ENCODE measurements around the gene CDC42EP1.
"Not testable (repeated sequence)": the region's sequence is repeated elsewhere in the genome, so short reads cannot be mapped to it uniquely, and the experiment has no call there.

Gene CDC42EP1

GRCh38 chr22:37534445-37534844 lies 25.8 kb upstream of the CDC42EP1 start:
- no peak for DNase-seq (ENCODE audit: low spot score)

GRCh38 chr22:37535159-37535558 lies 25.1 kb upstream of the CDC42EP1 start:
- DNase-seq (ENCODE audit: low spot score) = no peak

DNA sequence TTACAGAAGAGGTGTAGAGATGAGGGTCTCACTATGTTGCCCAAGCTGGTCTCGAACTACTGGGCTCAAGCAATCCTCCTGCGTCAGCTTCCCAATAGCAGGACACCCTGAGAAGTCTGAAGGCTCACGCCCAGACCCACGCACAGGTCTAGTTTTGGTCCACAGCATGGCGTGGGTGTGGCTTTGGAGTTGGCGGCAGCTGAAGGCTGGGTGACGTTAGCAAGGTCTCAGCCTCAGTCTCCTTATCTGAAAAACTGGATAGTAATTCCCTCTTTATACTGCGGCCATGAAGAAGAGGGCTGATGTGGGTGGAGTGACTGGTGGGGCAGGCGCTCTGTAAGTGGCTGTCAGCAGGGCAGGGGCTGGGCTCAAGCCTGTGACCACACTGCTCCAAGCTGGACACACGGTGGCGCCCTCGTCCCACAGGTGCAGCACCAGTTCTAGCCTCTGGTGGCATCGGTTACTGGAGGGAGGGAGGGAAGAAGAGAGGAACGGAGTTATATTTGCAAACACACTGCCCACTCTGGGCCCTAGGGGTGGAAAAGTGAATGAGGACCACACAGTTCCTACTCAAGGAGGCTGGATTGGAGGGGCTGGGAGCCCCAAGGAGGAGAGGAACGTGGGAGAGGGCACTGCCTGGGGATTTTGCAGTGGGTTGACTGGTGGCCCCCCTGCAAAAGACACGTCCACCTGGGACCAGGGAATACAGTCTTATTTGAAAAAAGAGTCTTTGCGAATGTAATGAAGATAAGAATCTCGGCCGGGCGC lies 21.5 kb upstream of the CDC42EP1 start:
- peak; percentile 76 for DNase-seq (ENCODE audit: low spot score)

DNA sequence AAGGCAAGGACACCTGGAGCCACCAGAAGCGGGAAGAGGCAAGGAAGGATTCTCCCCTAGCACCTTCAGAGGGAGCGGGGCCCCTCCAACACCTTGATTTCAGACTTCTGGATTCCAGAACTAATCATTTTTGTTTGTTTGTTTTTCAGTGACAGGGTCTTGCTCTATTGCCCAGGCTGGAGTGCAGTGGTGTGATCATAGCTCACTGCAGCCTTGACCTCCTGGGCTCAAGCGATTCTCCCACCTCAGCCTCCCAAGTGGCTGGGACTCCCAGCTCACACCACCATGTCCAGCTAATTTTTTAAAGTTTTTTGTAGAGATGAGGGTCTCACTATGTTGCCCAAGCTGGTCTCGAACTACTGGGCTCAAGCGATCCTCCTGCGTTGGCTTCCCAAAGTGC lies 20.5 kb upstream of the CDC42EP1 start:
- not testable (repeated sequence) for DNase-seq (ENCODE audit: low spot score)

GRCh38 chr22:37542416-37542815 lies 17.9 kb upstream of the CDC42EP1 start:
- DNase-seq (ENCODE audit: low spot score) = not testable (repeated sequence)

- DNase-seq (ENCODE audit: low spot score) = no peak
These were observed 17.3 kb upstream of the CDC42EP1 start for GRCh38 chr22:37542959-37543358.

GRCh38 chr22:37544955-37545702 lies 15.2 kb upstream of the CDC42EP1 start:
- DNase-seq (ENCODE audit: low spot score) = peak; percentile 39

- no peak for DNase-seq (ENCODE audit: low spot score)
These were observed 14.4 kb upstream of the CDC42EP1 start for GRCh38 chr22:37545703-37546436.

DNA sequence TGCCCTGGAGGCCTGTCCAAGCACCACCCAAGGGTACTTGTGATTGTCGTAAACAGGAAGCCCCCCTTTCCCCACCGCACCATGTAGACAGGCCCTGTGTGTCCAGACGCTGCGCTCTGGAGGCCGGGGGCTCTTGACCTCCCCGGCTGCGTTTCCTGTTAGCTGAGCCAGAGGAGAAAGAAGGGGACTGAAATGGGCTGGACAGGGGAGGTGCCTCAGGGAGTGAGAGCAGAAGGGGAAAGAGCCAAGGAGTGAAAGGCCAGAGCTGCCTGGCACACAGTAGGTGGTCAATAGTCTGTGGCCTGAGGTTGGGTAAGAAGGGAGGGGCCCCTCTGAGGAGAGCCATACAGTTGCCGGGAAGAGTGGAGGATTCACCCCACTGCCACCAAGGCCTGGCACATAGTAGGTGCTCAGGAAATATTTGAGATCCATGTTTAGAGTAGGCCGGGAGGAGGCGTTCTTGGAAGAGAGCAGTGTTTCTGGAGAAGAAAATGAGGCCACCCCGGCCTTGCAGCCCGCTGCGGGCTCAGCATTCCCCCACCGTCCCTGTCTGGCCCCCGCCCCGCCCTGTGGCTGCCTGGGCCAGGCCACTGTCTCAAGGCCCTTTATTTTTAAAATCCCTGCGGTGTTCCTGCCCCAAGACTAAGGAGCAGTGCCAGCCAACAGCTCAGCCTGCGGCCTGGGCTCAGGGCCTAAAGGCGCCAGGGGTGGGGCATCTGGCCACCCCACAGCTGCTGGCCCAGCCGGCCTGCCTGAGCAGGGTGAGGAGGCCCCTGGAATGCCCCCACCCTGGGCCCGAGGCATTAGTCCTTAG lies 13.6 kb upstream of the CDC42EP1 start:
- no peak for DNase-seq (ENCODE audit: low spot score)

GRCh38 chr22:37547251-37547741 lies 13.0 kb upstream of the CDC42EP1 start:
- no peak for DNase-seq (ENCODE audit: low spot score)

GRCh38 chr22:37549704-37550059 lies 10.6 kb upstream of the CDC42EP1 start:
- no peak for DNase-seq (ENCODE audit: low spot score)

DNA sequence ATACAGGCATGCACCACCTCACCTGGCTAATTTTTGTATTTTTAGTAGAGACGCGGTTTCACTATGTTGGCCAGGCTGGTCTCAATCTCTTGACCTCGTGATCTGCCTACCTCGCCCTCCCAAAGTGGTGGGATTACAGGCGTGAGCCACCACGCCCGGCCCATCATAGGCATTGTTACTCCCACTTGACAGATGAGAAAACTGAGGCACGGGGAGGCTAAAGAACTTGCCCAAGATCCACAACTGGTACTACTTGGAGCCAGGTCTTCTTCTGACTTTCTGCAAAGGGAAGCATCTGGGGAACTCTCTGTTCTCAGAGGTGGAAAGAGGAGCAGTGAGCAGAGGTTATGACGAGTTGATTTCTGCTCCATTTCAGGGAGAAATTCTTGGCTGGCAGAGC lies 9.4 kb upstream of the CDC42EP1 start:
- DNase-seq (ENCODE audit: low spot score) = not testable (repeated sequence)

DNA sequence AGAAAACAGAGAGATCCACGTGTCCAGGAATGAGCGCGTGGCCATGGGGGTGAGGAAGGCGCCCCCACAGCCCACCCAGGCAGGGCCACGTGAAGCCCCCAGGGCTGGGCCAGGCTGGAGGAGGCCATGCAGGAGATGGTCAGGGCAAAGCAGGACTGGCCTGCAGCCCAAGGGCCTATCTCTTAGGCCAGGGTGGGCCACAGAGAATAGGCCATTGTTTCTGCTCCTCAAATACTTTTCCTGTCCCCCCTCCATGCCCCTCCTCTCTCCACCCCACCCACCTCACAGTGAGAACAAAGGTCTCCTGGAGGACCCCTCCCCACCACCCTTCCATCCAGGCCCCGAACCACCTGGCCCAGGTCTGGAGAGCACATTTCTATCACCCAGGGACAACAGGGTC lies 8.3 kb upstream of the CDC42EP1 start:
- DNase-seq (ENCODE audit: low spot score) = no peak

DNA sequence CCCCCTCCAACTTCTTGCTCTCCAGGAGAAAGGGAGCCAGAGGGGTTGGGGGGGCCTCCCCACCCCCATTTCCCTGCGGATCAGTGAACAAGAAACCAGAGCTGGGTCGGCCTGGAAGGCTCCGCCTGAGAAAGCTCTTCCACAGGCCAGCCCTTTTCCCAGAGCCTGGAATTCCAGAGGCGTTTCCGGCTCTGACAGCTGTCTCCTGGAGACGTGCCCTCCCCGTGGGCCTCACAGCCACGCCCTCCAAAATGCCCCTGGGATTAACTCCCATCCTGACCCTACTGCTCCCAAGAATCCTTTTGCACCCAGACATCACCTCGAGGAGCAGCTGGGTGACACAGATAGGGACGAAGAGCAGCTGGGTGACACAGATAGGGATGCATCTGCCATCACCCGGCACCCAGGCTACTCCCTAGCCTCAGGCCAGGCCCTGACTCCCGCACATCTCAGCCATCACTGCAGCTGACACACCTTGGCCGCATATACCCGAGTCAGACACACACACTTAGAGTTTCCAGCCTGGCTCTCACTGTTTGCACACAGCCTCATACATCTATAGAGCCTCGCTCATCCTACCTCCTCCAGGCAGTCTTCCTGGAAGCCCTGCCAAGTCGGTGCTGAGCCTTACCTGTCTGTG lies 7.6 kb upstream of the CDC42EP1 start:
- DNase-seq (ENCODE audit: low spot score) = peak; percentile 68

GRCh38 chr22:37553725-37554124 lies 6.6 kb upstream of the CDC42EP1 start:
- DNase-seq (ENCODE audit: low spot score) = no peak

DNA sequence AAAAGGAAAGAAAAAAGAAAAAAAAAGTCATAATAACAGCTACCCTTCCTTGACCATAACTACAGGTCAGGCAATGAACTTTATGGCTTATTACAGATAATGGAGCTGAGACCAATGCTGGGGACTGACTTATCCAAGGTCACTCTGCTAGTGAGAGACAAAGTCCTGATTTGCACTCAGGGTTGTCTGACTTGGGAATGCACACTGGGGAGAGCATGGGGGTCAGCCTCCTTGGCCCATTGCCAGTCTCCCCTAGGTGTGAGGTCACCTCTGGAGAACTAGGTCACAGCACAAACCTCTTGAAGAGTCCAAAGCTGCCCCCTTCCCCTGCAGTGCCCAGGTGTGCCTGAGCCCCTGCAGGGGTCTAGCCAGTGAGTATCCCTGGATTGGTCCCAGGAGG lies 5.3 kb upstream of the CDC42EP1 start:
- no peak for DNase-seq (ENCODE audit: low spot score)

GRCh38 chr22:37556710-37557109 lies 3.6 kb upstream of the CDC42EP1 start:
- DNase-seq (ENCODE audit: low spot score) = no peak

DNA sequence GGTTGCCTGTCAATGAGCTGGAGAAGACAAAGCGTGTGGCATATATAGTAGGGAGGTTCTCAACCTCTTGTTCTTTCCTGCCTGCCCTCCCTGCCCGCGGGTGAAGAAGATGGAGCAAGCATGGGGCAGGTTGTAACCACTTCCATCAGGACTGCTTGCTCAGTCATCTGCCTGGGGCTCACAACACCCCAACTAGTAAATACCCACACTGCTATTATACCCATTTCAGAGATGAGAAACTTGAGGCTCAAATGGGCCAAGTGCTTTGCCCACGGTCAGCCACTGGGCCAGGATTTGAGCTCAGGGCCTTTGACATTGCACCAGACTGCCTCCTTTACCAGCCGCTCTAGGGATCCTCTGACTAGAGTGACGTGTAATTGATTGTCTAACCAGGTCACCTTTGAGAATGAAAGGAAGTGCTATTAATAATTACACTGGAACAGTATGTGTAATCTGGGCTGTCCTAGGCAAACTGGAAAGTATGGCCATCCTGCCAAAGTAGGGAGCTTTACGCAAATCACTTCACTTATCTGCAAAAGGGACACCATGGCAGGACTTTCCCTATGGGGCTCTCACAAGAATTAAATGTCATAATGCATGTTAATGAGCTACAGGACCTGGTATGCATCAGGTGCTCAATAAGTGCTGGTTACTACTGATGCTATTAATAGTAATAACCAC lies 2.8 kb upstream of the CDC42EP1 start:
- DNase-seq (ENCODE audit: low spot score) = no peak

GRCh38 chr22:37558815-37559214 lies 1.5 kb upstream of the CDC42EP1 start:
- no peak for DNase-seq (ENCODE audit: low spot score)

- DNase-seq (ENCODE audit: low spot score) = no peak
These were observed 769 bp upstream of the CDC42EP1 start for GRCh38 chr22:37559521-37559900.

All from hematopoietic multipotent progenitor cell treated with erythropoietin and hydrocortisone succinate and interleukin-3 and kit ligand, for 17 days (in vitro differentiated cells).